Activated CD4-positive, alpha-beta memory T cell treated with anti-CD3 and anti-CD28 coated beads, Interleukin-2, amount 10 ng/mL, durations not matched to agents 7 days and 5 days (primary cell): ENCODE results near the gene GPC3. TPM values are rescaled to one million over a fixed set of nuclear protein-coding genes. Genes with fewer than 3 reads are reported as not detected.

Experiments used
- CTCF ChIA-PET: fragments of 350-600 bp; sonication (Branson Sonifier 250); formaldehyde crosslinking; loops from one replicate; lab custom pipeline; 2021; ENCODE audit warnings: antibody characterized with exemption, inconsistent platforms; lab: Charles Lee
- POLR2A ChIA-PET: fragments of 350-600 bp; sonication (Branson Sonifier 250); formaldehyde crosslinking; loops from one replicate; lab custom pipeline; 2021; ENCODE audit warnings: antibody characterized with exemption; lab: Charles Lee
- DNase-seq: peaks from one replicate; pipeline ENCODE4 v3.0.0-alpha.2; 2020
- H3K27ac Mint-ChIP-seq: one replicate; pipeline ENCODE4 v1.8.0; 2021; ENCODE audit warnings: mild to moderate bottlenecking, mixed read lengths
- H3K27me3 Mint-ChIP-seq: one replicate; pipeline ENCODE4 v1.8.0; 2021; ENCODE audit warnings: mixed read lengths
- H3K36me3 Mint-ChIP-seq: one replicate; pipeline ENCODE4 v1.8.0; 2021; ENCODE audit warnings: low read depth, mixed read lengths
- H3K4me1 Mint-ChIP-seq: one replicate; pipeline ENCODE4 v1.8.0; 2021; ENCODE audit warnings: mixed read lengths
- H3K4me3 Mint-ChIP-seq: one replicate; pipeline ENCODE4 v1.8.0; 2021; ENCODE audit warnings: mild to moderate bottlenecking, mixed read lengths
- H3K9me3 Mint-ChIP-seq: one replicate; pipeline ENCODE4 v1.8.0; 2021; ENCODE audit warnings: mixed read lengths
- total RNA-seq, 2 experiments: library from RNA; stranded (reverse); gene quantifications; one replicate each; pipeline ENCODE4 v1.2.3, GENCODE V29; 2021

GPC3 gene
- total RNA-seq, 2 experiments from 2014 or later = 0.08 to 0.13 TPM

- CTCF ChIA-PET = no interaction called here
Observed at GRCh38 chrX:133876646-133877045, 108.7 kb downstream of the GPC3 start.

GRCh38 chrX:133869270-133869669 lies 116.1 kb downstream of the GPC3 start:
- no peaks in the 10 kb centered on the region for H3K36me3 Mint-ChIP-seq
- CTCF ChIA-PET = no interaction called here
- DNase-seq = no peak

More at GRCh38 chrX:133876646-133877045, 108.7 kb downstream of the GPC3 start:
- no peak for DNase-seq
- Mint-ChIP-seq H3K27me3 (no peaks in the 10 kb centered on the region), H3K4me3 (no peak overlapping the region), H3K4me1 (no peaks in the 10 kb centered on the region), H3K9me3 (no peaks in the 10 kb centered on the region), H3K27ac (no peak overlapping the region), H3K36me3 (no peaks in the 10 kb centered on the region)
- POLR2A ChIA-PET = no interaction called here

DNA sequence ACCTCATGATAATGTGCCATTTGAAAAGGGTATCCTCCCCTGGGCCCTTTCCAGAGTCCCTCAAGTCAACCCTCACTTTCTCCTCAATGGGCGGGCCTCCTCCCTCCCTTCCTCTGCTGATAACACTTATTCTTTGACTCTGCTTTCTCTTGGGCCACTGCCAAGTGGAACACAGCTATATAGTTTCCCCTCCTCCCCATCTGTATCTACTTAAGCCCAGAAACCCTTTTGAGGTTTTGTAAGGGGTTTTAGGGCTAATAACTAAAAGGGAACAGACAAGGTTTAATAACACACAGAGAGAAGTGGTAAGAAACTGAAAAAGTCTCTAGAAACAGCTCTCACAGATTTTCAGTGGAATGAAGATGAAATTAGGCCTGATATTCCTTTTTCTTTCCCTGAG lies 116.7 kb downstream of the GPC3 start:
- Mint-ChIP-seq H3K4me1 (no peaks in the 10 kb centered on the region), H3K27me3 (peaks cover 4% of the 10 kb centered on the region), H3K27ac (no peak overlapping the region), H3K9me3 (no peaks in the 10 kb centered on the region), H3K36me3 (no peaks in the 10 kb centered on the region), H3K4me3 (no peak overlapping the region)
- POLR2A ChIA-PET = no interaction called here
- DNase-seq = no peak
- CTCF ChIA-PET = no interaction called here

More at GRCh38 chrX:133869270-133869669, 116.1 kb downstream of the GPC3 start:
- H3K4me3 Mint-ChIP-seq = no peak overlapping the region
- no peak overlapping the region for H3K27ac Mint-ChIP-seq
- peaks cover 4% of the 10 kb centered on the region for H3K27me3 Mint-ChIP-seq
- POLR2A ChIA-PET = no interaction called here
- no peaks in the 10 kb centered on the region for H3K9me3 Mint-ChIP-seq
- H3K4me1 Mint-ChIP-seq = no peaks in the 10 kb centered on the region

GRCh38 chrX:133868250-133868649 lies 117.1 kb downstream of the GPC3 start:
- Mint-ChIP-seq H3K27ac (no peak overlapping the region), H3K36me3 (no peaks in the 10 kb centered on the region), H3K4me3 (no peak overlapping the region), H3K4me1 (no peaks in the 10 kb centered on the region), H3K27me3 (peaks cover 4% of the 10 kb centered on the region), H3K9me3 (no peaks in the 10 kb centered on the region)
- ChIA-PET CTCF (no interaction called here), POLR2A (no interaction called here)
- DNase-seq = no peak

DNA sequence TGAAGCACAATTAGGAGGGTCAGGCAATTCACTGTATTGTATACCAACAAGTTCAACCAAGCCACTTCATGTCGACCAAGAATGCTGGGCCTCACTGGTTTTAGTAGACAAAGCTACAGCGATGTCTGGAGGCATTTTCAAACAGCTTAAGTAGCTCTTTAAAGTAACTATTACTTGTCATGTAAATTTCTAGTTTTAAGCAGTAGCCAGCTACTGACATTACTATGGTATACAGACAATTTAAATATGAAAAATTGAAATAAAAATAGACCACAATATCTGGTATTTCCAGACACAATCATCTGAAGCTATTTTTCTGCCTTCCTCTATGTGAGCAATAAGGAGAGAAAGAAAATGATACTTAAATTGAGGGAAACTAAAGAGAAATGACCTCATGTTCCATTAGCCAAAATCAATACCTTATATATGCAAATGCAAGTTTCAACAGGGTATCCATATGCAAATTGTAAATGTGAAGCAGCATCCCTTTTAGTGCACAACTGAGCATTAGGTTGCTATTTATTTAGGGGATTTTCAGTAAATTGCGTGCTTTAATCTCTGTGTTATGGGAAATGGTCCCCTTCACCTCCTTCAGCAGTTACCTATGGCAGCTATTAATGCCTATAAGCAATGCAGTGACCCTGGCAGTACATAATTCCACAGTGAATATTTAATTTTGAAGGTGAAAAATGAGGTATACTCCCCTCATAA lies 119.5 kb downstream of the GPC3 start:
- DNase-seq = no peak
- ChIA-PET POLR2A (no interaction called here), CTCF (no interaction called here)
- Mint-ChIP-seq H3K27ac (no peak overlapping the region), H3K4me3 (no peak overlapping the region), H3K27me3 (no peaks in the 10 kb centered on the region), H3K9me3 (no peaks in the 10 kb centered on the region), H3K4me1 (no peaks in the 10 kb centered on the region), H3K36me3 (no peaks in the 10 kb centered on the region)

- Mint-ChIP-seq H3K36me3 (no peaks in the 10 kb centered on the region), H3K4me1 (no peaks in the 10 kb centered on the region), H3K27ac (no peak overlapping the region), H3K4me3 (no peak overlapping the region), H3K9me3 (no peaks in the 10 kb centered on the region), H3K27me3 (no peaks in the 10 kb centered on the region)
- no peak for DNase-seq
- POLR2A ChIA-PET = no interaction called here
- CTCF ChIA-PET = no interaction called here
Observed at GRCh38 chrX:133864236-133864635, 121.2 kb downstream of the GPC3 start.

DNA sequence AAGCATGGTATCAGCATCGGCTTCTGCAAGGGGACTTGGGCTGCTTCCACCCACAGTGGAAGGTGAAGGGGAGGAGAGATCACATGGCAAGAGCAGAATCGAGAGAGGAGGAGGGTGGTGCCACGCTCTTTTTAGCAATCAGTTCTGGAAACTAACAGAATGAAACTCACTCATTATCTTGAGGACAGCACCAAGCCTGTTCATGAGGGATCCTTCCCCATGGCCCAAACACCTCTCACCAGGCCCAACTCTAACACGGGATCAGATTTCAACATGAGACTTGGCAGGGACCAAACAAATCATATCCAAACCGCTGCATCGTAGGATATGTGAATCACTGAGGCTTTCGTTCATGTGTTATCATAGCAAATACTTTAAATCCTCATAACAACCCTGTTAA lies 125.5 kb downstream of the GPC3 start:
- DNase-seq = no peak
- Mint-ChIP-seq H3K4me1 (no peaks in the 10 kb centered on the region), H3K36me3 (no peaks in the 10 kb centered on the region), H3K27ac (no peak overlapping the region), H3K9me3 (no peaks in the 10 kb centered on the region), H3K27me3 (peaks cover 3% of the 10 kb centered on the region), H3K4me3 (no peak overlapping the region)
- CTCF ChIA-PET = no interaction called here
- POLR2A ChIA-PET = no interaction called here

GRCh38 chrX:133859336-133859735 lies 126.1 kb downstream of the GPC3 start:
- ChIA-PET CTCF (no interaction called here), POLR2A (no interaction called here)
- no peak overlapping the region for H3K27ac Mint-ChIP-seq
- H3K36me3 Mint-ChIP-seq = no peaks in the 10 kb centered on the region
- H3K4me3 Mint-ChIP-seq = no peak overlapping the region
- H3K4me1 Mint-ChIP-seq = no peaks in the 10 kb centered on the region
- H3K27me3 Mint-ChIP-seq = peaks cover 4% of the 10 kb centered on the region
- H3K9me3 Mint-ChIP-seq = no peaks in the 10 kb centered on the region
- DNase-seq = no peak

DNA sequence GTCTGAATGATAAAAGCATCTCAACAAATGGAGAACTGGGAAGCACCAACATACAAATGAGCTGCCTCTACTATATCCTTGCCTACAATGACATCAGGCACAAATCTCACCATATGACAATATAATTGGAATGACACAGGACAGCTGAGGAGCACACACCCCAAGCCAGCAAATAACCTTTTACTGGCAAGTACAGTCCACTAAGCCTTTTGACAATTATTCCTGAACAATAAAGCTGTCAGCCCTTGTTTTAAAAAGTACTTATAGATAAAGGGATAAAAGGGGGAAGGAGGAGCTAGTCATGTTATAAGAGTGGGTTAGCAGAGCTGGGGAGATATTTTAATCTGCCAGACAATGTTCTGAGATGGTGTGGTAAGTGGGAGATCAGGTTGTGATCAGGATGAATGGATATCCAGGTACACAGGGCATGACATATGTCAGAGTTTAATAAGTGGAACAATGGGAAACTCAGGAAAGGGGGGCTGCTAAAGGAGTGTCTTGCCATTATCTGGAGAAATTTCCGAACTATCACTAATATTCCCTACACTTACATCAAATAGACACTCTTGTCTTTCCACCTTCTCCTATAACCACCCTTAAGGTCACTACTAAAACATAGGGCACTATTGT lies 127.6 kb downstream of the GPC3 start:
- CTCF ChIA-PET = no interaction called here

GRCh38 chrX:133856819-133857218 lies 128.6 kb downstream of the GPC3 start:
- no peaks in the 10 kb centered on the region for H3K36me3 Mint-ChIP-seq
- CTCF ChIA-PET = no interaction called here
- no peaks in the 10 kb centered on the region for H3K9me3 Mint-ChIP-seq
- POLR2A ChIA-PET = no interaction called here
- no peak overlapping the region for H3K27ac Mint-ChIP-seq
- H3K27me3 Mint-ChIP-seq = peaks cover 4% of the 10 kb centered on the region
- H3K4me3 Mint-ChIP-seq = no peak overlapping the region
- DNase-seq = no peak
- no peaks in the 10 kb centered on the region for H3K4me1 Mint-ChIP-seq

More for the DNA sequence above, 127.6 kb downstream of the GPC3 start:
- Mint-ChIP-seq H3K27ac (no peak overlapping the region), H3K9me3 (no peaks in the 10 kb centered on the region), H3K4me3 (no peak overlapping the region), H3K36me3 (no peaks in the 10 kb centered on the region), H3K4me1 (no peaks in the 10 kb centered on the region), H3K27me3 (peaks cover 4% of the 10 kb centered on the region)
- POLR2A ChIA-PET = no interaction called here
- DNase-seq = no peak

DNA sequence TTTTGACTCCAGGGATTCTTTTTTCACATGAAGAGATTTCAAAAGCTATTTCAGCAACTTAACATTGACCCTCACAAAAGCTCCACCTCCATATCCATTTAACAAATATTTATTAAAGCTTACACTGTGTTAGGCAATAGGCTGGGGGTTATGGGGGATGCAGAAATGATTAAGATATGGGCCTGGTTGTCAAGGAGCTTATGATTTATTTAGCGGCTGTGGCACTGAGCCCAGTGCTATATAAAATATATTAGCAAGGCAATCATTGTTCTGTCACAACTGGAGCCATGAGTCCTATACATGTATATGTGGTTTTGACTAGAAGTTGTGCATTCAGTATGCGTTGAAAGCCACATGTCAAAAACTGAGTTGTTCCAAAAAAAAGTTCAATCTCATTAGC lies 131.1 kb downstream of the GPC3 start:
- Mint-ChIP-seq H3K4me3 (no peak overlapping the region), H3K36me3 (no peaks in the 10 kb centered on the region), H3K9me3 (no peaks in the 10 kb centered on the region), H3K27ac (no peak overlapping the region), H3K27me3 (peaks cover 4% of the 10 kb centered on the region), H3K4me1 (no peaks in the 10 kb centered on the region)
- POLR2A ChIA-PET = no interaction called here
- DNase-seq = no peak
- CTCF ChIA-PET = interaction anchor here (0.9 to 2.3 kb wide), 2 partner anchors 15 to 172 kb away, joined by 3 to 6 read pairs; no protein-coding TSS in a partner anchor

GRCh38 chrX:133852837-133853356 lies 132.5 kb downstream of the GPC3 start:
- H3K4me3 Mint-ChIP-seq = no peak overlapping the region
- H3K36me3 Mint-ChIP-seq = no peaks in the 10 kb centered on the region
- POLR2A ChIA-PET = no interaction called here
- DNase-seq = no peak
- no peak overlapping the region for H3K27ac Mint-ChIP-seq
- no peaks in the 10 kb centered on the region for H3K4me1 Mint-ChIP-seq
- H3K27me3 Mint-ChIP-seq = peaks cover 4% of the 10 kb centered on the region
- no peaks in the 10 kb centered on the region for H3K9me3 Mint-ChIP-seq
- CTCF ChIA-PET = no interaction called here

GRCh38 chrX:133852401-133852800 lies 133.0 kb downstream of the GPC3 start:
- Mint-ChIP-seq H3K9me3 (no peaks in the 10 kb centered on the region), H3K36me3 (no peaks in the 10 kb centered on the region), H3K4me1 (no peaks in the 10 kb centered on the region), H3K4me3 (no peak overlapping the region), H3K27ac (no peak overlapping the region), H3K27me3 (peaks cover 4% of the 10 kb centered on the region)
- ChIA-PET CTCF (no interaction called here), POLR2A (no interaction called here)
- DNase-seq = no peak
